GM12873 (cell line): ENCODE data around the gene FOXJ1.

Experiments
- TF ChIP-seq, protein P1 (sequence below): IDR thresholded peaks from 2 replicates; pipeline ENCODE4 v1.5.1; 2012; ENCODE audit warnings: low read depth, mild to moderate bottlenecking, moderate library complexity, low read length, control low read depth; ENCODE audit not compliant: insufficient read depth; ENCODE audit errors: missing control alignments

FOXJ1 gene

DNA sequence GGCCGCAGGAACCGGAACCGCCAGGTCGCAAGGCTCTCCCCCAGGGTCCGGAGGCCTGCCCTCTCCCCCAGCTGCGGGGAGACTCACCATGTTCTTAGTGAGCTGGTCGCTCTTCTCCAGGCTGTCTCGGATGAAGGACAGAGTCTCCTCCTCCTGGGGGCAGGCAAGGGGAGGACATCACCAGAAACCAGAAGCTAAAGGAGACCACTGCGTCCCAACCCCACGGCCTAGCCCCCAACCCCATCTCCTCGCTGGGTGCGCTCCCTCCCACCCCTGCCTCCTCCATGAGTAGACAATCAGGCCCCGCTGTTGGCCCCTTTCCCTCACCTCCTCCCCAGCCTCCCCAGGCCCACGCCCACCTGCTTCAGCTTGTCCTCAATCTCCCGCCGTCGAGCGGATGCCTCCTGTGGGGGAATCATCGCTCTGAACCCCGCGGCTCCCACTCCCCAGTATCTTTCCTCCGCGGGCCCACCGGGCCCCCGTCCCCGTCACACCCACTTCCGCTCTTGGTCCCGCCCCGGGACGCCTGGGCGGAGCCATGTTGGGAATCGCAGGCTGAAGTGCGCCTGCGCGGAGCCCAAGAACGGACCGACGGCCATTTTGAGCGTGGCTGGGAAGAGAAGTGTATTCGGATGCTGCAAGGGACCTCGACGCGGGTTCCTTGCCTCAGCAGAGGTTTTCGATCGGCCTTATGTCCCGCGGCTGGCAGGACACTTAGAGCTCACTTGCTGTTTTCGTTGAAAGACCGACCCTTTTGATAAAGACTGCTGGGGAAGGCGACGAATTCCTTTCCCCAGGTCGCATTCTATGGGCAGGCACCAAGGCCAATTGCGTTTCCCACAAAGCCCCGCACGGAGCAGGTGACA lies 37.5 kb downstream of the FOXJ1 start, which contains the start of gene EXOC7:
Gene EXOC7, minus strand, starts transcription at position 514 of the 866 bp plus-strand sequence. Its CDS starts 95 bp downstream, at position 419.
- TF ChIP-seq, protein P1, sequence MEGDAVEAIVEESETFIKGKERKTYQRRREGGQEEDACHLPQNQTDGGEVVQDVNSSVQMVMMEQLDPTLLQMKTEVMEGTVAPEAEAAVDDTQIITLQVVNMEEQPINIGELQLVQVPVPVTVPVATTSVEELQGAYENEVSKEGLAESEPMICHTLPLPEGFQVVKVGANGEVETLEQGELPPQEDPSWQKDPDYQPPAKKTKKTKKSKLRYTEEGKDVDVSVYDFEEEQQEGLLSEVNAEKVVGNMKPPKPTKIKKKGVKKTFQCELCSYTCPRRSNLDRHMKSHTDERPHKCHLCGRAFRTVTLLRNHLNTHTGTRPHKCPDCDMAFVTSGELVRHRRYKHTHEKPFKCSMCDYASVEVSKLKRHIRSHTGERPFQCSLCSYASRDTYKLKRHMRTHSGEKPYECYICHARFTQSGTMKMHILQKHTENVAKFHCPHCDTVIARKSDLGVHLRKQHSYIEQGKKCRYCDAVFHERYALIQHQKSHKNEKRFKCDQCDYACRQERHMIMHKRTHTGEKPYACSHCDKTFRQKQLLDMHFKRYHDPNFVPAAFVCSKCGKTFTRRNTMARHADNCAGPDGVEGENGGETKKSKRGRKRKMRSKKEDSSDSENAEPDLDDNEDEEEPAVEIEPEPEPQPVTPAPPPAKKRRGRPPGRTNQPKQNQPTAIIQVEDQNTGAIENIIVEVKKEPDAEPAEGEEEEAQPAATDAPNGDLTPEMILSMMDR, result peak; percentile 13

DNA sequence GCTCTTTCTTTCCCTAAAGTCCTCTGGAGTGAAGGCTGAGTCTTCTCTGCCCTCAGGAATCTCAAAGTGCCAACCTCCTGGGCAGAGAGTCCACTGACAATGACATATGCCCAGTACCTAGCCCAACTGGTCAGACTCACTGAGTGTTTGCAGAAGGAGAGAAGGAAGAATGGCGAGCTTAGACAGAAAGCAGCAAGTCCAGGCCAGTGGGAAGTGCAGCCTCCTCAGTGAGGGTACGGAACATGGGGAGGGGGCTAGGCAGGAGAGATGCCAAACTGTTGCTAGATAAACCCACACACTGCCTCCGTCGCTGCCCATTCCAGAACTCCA lies 38.1 kb downstream of the FOXJ1 start:
- TF ChIP-seq, protein P1, result no peak

DNA sequence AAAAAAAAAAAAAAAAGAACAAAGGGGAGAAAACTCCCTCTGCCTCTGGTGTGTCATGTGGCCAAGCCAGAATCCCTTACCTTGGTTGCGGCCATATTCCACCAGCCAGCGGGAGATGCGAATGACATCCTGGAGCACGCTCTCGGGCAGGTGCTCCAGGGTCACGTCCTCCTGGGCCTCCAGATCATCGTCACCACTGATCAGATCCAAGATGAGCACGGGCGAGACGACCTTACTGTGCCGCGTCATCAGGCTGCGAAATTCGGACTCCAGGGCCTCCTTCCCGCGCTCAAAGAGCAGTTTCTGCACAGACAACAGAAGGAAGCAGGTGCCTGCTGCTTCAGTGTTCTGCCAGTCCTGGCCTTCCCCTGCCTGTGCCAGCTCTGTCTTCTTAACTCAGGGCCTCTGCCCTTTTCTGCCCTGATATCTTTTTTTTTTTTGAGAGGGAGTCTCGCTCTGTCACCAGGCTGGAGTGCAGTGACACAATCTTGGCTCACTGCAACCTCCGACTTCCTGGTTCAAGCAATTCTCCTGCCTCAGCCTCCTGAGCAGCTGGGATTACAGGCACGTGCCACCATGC lies 43.2 kb downstream of the FOXJ1 start:
- TF ChIP-seq, protein P1, result no peak

DNA sequence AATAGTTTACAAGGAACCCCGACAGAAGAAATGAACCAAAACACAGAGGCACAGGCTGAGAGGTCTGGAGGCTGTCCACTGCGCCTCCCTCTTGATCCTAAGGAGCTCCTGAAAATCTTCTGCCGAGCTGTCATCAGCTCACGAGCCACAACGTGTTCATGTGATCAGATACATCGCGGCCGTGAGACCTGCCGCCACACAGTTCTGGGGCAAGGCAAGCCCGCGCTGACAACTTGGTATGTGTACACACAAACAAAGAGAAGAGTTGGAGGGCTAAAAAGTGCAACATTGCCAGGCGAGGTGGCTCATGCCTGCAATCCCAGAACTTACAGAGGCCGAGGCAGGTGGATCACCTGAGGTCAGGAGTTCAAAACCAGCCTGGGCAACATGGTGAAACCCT lies 45.1 kb downstream of the FOXJ1 start:
- TF ChIP-seq, protein P1, result no peak

DNA sequence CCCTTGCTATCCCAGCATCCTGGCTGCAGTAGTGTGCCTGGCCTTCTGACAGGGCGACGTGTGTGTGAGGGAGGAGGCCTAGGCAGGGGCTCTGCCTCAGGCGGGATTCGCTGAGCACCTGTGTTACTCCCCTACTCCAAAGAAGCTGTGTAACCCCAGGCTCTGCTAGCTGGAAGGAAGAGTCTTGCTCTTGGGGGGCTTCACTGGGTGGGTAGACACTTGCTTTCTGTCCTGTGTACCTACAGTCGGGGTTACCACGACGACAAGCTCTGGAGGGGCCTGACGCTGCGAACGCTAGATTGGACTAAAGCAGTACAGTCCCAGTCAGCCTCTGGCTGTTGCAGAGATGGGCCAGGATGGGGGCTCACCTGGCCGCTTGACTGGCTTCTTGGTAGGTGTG lies 47.0 kb downstream of the FOXJ1 start:
- TF ChIP-seq, protein P1, result no peak

DNA sequence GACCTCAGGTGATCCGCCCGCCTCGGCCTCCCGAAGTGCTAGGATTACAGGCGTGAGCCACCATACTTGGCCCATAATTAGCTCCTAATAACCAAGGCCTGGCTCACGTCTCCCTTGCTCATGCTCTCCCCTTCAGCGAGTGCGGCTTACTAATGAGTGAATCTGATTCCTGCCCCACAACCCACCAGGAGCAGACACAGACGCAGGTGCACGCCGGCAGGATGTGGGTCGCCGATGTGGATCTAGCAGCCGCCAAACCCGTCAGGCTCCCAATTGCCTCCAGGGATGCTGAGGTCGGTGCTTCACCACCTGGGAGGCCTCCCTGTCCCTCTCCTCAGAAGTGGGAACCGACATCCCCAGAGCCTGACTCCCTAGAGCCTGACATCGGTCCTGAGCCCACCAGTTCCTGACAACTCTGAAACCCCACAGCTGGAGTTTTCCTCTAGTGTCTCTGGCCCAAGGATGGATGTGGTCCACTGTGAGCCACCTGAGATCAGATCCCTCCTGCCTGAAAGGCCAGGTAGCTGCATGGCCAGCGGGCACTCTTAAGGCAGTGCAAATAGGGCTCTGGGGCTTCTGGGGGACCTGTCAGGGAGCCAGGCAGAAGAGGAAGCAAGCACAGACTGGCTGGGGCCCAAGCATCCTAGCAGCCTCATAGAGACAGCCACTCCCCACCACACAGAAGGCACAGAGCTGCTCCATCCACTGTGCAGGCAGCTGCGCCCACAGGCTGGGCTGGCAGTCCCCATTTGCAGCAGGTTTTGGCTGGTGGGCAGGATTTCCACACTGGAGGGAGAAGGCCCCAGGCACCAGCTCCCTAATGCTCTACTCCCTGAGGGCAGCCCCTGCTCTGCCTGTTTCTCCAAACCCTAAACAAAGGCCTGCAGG lies 48.3 kb downstream of the FOXJ1 start:
- TF ChIP-seq, protein P1, result no peak
